Measurements from ENCODE around the gene KCNMA1. TPM values are rescaled to one million over a fixed set of nuclear protein-coding genes. Genes with fewer than 3 reads are reported as not detected.
"Not testable (repeated sequence)": the region's sequence is repeated elsewhere in the genome, so short reads cannot be mapped to it uniquely, and the experiment has no call there.

The KCNMA1 gene
- total RNA-seq, 3 donors from 2014 or later: 45.4 to 312 (median 62.4) TPM

- intact Hi-C loops (cut with DNase I, micrococcal nuclease): no loop called here
- no peaks in the 10 kb centered on the region for H3K36me3 ChIP-seq (ENCODE audit: low read depth)
- ATAC-seq: no peak
- TF ChIP-seq CTCF (IDR thresholded peaks at IDR 0.05): no peak
- H3K9me3 ChIP-seq: no peaks in the 10 kb centered on the region
- no peak for DNase-seq
- H3K4me1 ChIP-seq (ENCODE audit: low read depth): no peaks in the 10 kb centered on the region
- H3K4me3 ChIP-seq: no peak overlapping the region
These were observed 288.4 kb downstream of the KCNMA1 start for GRCh38 chr10:77349226-77349625.

- no peaks in the 10 kb centered on the region for H3K9me3 ChIP-seq
- DNase-seq (no peak), ATAC-seq (no peak)
- H3K4me1 ChIP-seq (ENCODE audit: low read depth): no peaks in the 10 kb centered on the region
- no peaks in the 10 kb centered on the region for H3K36me3 ChIP-seq (ENCODE audit: low read depth)
- no peak for TF ChIP-seq CTCF (IDR thresholded peaks at IDR 0.05)
- intact Hi-C loops (cut with DNase I, micrococcal nuclease): no loop called here
- no peak overlapping the region for H3K4me3 ChIP-seq
These were observed 288.9 kb downstream of the KCNMA1 start for GRCh38 chr10:77348751-77349150.

DNA sequence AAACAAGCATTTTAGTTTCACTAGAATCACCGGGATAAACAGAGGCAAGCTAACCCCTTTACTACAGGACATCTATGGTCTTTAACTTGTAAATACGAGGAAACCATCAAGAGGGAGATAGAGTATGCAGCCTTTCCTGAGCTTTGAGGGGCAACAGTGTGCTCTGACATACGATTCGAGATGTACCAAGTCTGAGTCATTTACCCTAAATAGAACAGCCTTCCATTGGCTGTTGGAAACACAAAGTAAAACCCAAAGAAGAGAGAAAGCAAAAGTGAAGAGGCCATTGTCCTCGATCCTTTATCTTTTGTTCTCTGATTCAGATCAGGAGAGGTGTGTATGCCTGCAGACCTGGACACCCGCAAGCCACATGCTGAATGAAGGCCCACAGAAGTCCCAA lies 289.5 kb downstream of the KCNMA1 start:
- ATAC-seq (no peak), DNase-seq (no peak)
- Histone ChIP-seq H3K36me3 (ENCODE audit: low read depth) (no peaks in the 10 kb centered on the region), H3K4me3 (no peak overlapping the region), H3K9me3 (no peaks in the 10 kb centered on the region), H3K4me1 (ENCODE audit: low read depth) (no peaks in the 10 kb centered on the region)
- intact Hi-C loops (cut with DNase I, micrococcal nuclease): no loop called here
- no peak for TF ChIP-seq CTCF (IDR thresholded peaks at IDR 0.05)

DNA sequence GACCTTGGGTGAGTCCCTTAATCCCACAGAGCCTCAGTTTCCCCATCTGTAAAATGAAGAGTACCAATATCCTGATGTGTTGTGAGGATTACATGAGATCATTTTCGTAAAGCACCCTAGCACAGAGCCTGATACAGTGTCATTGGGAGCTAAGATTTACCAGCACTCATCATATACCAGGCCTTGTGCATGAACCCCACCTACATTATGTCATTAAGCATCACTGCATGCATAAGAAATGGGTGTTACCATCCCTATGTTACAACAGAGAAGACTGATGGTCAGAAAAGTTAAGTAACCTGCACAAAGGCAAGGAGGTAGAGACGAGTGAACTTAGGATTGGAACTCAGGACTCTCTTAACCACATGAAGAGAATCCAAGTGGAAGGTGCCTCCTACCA lies 290.6 kb downstream of the KCNMA1 start:
- DNase-seq (no peak), ATAC-seq (no peak)
- no peak for TF ChIP-seq CTCF (IDR thresholded peaks at IDR 0.05)
- H3K36me3 ChIP-seq (ENCODE audit: low read depth): no peaks in the 10 kb centered on the region
- no peak overlapping the region for H3K4me3 ChIP-seq
- H3K9me3 ChIP-seq: no peaks in the 10 kb centered on the region
- intact Hi-C loops (cut with DNase I, micrococcal nuclease): no loop called here
- no peaks in the 10 kb centered on the region for H3K4me1 ChIP-seq (ENCODE audit: low read depth)

DNA sequence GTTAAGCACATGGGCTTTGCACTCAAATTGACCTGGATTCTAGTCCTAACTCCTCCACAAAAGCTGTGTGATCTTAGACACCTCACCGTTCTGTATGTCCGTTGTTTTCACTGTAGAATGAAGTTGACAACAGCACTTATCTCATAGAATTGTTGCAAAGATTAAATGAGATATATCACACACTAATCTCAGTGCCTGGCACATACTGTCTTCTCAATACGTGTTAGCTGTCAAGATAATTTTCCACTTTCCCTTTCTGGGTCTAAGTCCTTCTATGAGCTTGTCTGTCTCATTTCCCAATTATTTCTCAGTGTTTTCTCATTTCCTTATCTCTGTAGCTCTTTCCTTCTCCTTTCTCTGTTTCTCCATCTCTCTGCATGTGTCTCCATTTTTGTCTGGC lies 296.6 kb downstream of the KCNMA1 start:
- no peak for ATAC-seq
- DNase-seq: no peak
- intact Hi-C loops (cut with DNase I, micrococcal nuclease): no loop called here
- Histone ChIP-seq H3K9me3 (no peaks in the 10 kb centered on the region), H3K4me1 (ENCODE audit: low read depth) (no peaks in the 10 kb centered on the region), H3K36me3 (ENCODE audit: low read depth) (no peaks in the 10 kb centered on the region), H3K4me3 (no peak overlapping the region)
- no peak for TF ChIP-seq CTCF (IDR thresholded peaks at IDR 0.05)

DNA sequence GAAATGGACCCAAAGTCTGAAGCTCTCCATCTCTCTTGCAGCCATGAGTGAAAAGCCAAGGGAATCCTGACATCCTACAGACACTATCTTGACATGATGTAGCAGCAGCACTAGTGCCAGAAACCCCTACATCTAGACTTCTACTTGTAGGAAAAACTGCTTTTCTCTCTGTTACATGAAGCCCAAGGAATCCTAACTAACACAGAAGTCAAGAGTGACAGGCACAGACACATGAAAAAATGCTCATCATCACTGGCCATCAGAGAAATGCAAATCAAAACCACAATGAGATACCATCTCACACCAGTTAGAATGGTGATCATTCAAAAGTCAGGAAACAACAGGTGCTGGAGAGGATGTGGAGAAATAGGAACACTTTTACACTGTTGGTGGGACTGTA lies 297.7 kb downstream of the KCNMA1 start:
- H3K36me3 ChIP-seq (ENCODE audit: low read depth); H3K4me1 ChIP-seq (ENCODE audit: low read depth); H3K4me3 ChIP-seq; ATAC-seq; H3K9me3 ChIP-seq; intact Hi-C loops (cut with DNase I, micrococcal nuclease); DNase-seq: not testable (repeated sequence)
